ENCODE data around the gene TMEM79. TPM values are rescaled to one million over a fixed set of nuclear protein-coding genes. Genes with fewer than 3 reads are reported as not detected.

TMEM79 gene
- total RNA-seq, result 3.0 TPM in 2 replicates
- 4.8 and 5.6 TPM in 2 replicates for polyA plus RNA-seq
- polyA plus RNA-seq (2011; cell fraction: cytosol; rRNA removed), result 2.4 and 2.9 TPM in 2 replicates
- polyA plus RNA-seq (2011; cell fraction: nucleus; rRNA removed), result 5.7 and 6.1 TPM in 2 replicates
- 1.9 and 2.0 TPM in 2 replicates for polyA plus RNA-seq (2012)
- polyA minus RNA-seq, result 1.4 and 3.2 TPM in 2 replicates
- polyA minus RNA-seq (2011; cell fraction: cytosol; rRNA and poly(A)+ RNA removed), result 4.0 TPM
- polyA minus RNA-seq (2011; cell fraction: nucleus; rRNA and poly(A)+ RNA removed), result 1.4 and 3.4 TPM in 2 replicates
- Bru-seq, nascent RNA, result percentile 42 among the genes with signal in this experiment
- BruChase-seq, experiment 1, labeled RNA remaining after a 6-hour chase, result percentile 43 among the genes with signal in this experiment
- percentile 44 among the genes with signal in this experiment for BruChase-seq, experiment 2, labeled RNA remaining after a 2-hour chase
- long read RNA-seq, transcript TMEM79-201 (4 exons, 2,191 nt), result major isoform, 5 of 9 reads
- long read RNA-seq, partial matches to known transcripts, result 0 of 9 reads
- long read RNA-seq, other reads (novel, unspliced or antisense), result 4 of 9 reads

GRCh38 chr1:156284112-156284511 lies at the start of gene TMEM79:
Gene TMEM79 (plus strand): TSS chr1:156284325. CDS start chr1:156285227, 902 bp downstream.
- H3K27ac ChIP-seq (ENCODE audit: insufficient read depth, low read depth, low read length), result peak within 1 kb of the TSS; percentile 69
- intact Hi-C loops (cut with micrococcal nuclease) (no loop called here), dilution Hi-C loops (cut with MboI; ENCODE audit: extremely low pct_ligation_motif_present, low sequenced_read_pairs) (no loop called here)
- peak within 1 kb of the TSS; percentile 85 for H2AFZ ChIP-seq (ENCODE audit: low read depth, low read length)
- ChIA-PET CTCF (interaction anchor here (2.1 to 3.2 kb wide), 2 partner anchors 12 to 36 kb away, joined by 6 to 10 read pairs; no protein-coding TSS in a partner anchor), POLR2A (interaction anchor here (1.3 kb wide), 1 partner anchor 11 kb away, joined by 3 read pairs; the partner anchor contains the start of gene GLMP)
- H3K9me3 ChIP-seq (replicated peaks; ENCODE audit: control insufficient read depth, insufficient read depth, low read length), result no peaks in the 10 kb centered on the region
- H4K20me1 ChIP-seq (replicated peaks; ENCODE audit: control insufficient read depth, extremely low read depth, insufficient read depth, low read length), result peaks cover 2% of the 10 kb centered on the region
- H3K9ac ChIP-seq (replicated peaks; ENCODE audit: extremely low read depth, insufficient read depth, low read length), result peak within 1 kb of the TSS; percentile 93
- DNase-seq (ENCODE audit: low read depth, low spot score), result no peak
- peaks cover 14% of the 10 kb centered on the region for H3K4me1 ChIP-seq (ENCODE audit: control insufficient read depth, extremely low read depth, insufficient read depth, low read length)
- TF ChIP-seq POLR2A (IDR thresholded peaks at IDR 0.05; ENCODE audit: low read depth, low read length) (no peak), JUN (IDR thresholded peaks at IDR 0.05; ENCODE audit: borderline replicate concordance, insufficient read depth, insufficient read length, low read depth) (no peak), POLR2AphosphoS5 (IDR thresholded peaks at IDR 0.05; ENCODE audit: insufficient read depth, low read depth, low read length) (no peak), GATA2 (IDR thresholded peaks at IDR 0.05; ENCODE audit: insufficient read depth, insufficient read length, low read depth, low read length) (no peak), FOS (IDR thresholded peaks at IDR 0.05; ENCODE audit: borderline replicate concordance, insufficient read depth, low read length) (no peak), MAX (IDR thresholded peaks at IDR 0.05; ENCODE audit: insufficient read depth, insufficient read length) (no peak)
- no peaks in the 10 kb centered on the region for H3K36me3 ChIP-seq (ENCODE audit: control insufficient read depth in 2 of 2, extremely low read depth in 1 of 2, insufficient read depth in 2 of 2, low read length in 2 of 2)
- H3K9me1 ChIP-seq (replicated peaks; ENCODE audit: control insufficient read depth, extremely low read depth, insufficient read depth, low read length), result no peaks in the 10 kb centered on the region
- no peak for FAIRE-seq
- peaks cover 34% of the 10 kb centered on the region for H3K79me2 ChIP-seq (ENCODE audit: control insufficient read depth, insufficient read depth, low read length)
- no peaks in the 10 kb centered on the region for H3K27me3 ChIP-seq (ENCODE audit: control insufficient read depth in 2 of 2, insufficient read depth in 2 of 2, low read length in 2 of 2)
- H3K4me2 ChIP-seq (ENCODE audit: insufficient read depth, low read length), result peak within 1 kb of the TSS; percentile 84
- peak within 1 kb of the TSS; percentile 65 to 95 (median 90) for H3K4me3 ChIP-seq (replicated peaks in 1 of 3; ENCODE audit: insufficient read depth in 1 of 3, low read depth in 1 of 3, low read length in 3 of 3)
- BruUV-seq (replicated peaks), result no TSS peak
